Hepatic stellate cell (primary cell): Measurements from ENCODE around the gene WIPI1.
"Not testable (repeated sequence)": the region's sequence is repeated elsewhere in the genome, so short reads cannot be mapped to it uniquely, and the experiment has no call there.

Source experiments
- DNase-seq: peaks from one replicate; pipeline ENCODE4 v3.0.0; 2011; ENCODE audit warnings: low spot score

The WIPI1 gene

DNA sequence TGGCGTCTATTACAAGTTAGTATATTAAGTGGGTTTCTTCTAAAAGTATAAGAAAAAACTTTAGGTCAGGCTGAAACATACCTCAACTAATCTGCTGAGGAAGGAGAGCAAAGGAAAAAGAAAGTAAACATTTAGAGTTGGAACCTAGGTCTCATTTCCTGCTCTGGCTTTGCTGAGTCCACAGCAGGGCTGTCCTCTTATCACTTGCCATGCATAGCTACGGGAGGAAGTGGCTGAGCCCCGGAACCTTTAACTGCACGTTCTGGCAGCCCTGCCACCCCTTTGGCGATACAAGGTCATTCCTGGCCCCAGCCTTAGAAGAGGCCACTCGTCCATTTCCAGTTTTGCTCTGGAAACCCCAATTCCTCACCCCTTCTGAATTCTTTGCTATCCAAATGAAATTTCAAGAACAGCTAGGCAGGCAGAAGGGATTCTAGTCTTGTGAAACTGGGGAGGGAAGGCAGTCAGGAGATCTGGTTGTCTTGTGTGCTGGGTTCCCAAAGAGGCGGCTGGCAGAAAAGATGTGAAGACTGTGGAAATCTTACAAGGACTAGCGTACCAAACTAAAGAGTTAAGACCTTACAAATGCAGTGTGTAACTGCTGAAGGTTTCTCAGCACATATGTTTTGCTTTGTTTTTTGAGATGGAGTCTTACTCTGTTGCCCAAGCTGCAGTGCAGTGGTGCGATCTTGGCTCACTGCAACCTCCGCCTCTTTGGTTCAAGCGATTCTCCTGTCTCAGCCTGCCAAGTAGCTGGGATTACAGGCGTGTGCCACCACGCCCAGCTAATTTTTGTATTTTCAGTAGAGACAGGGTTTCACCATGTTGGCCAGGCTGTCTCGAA is 19.1 kb downstream of the WIPI1 start:
- DNase-seq, result peak; percentile 35

DNA sequence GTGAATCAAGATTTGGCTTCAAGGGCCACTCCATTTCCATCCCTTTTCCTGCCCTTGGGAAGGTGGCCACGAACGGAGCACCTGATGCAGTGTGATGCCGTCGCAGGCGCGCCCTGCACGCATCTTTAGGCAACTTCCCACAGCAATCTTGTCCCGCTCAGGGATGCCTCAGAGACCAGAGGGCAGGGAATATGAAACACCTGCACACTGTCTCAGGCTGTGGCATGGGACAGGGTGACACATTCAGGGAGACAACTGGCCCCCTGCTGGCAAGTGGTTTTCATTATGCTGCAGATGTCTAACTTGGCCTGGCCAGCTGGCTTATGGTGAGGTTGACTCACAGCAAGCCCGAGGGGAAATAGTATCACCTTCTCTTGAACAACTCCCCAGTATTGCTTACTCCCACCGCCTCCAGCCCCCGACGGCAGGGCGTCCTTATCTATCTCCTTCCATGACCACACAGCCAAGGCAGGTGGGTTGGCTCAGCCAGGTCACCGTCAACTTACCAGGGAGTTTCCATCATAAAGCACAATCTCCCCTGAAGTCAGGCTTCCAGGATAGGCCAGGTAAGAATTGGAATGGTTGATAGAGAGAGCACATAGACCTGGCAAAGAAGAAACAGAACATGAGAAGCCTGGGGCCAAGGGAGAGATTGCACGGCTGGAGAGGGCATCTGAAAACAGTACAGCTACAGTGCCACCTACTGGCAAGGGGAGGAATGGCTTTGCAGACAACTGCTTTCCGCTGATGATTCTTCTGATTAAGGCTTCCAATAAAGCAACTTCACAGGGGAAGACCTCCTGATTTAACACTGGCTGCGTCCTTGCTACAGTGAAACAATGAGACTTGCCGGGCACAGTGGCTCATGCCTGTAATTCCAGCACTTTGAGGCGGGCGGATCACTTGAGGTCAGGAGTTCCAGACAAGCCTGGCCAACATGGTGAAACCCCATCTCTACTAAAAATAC is 21.1 kb downstream of the WIPI1 start:
- DNase-seq, result peak; percentile 66

DNA sequence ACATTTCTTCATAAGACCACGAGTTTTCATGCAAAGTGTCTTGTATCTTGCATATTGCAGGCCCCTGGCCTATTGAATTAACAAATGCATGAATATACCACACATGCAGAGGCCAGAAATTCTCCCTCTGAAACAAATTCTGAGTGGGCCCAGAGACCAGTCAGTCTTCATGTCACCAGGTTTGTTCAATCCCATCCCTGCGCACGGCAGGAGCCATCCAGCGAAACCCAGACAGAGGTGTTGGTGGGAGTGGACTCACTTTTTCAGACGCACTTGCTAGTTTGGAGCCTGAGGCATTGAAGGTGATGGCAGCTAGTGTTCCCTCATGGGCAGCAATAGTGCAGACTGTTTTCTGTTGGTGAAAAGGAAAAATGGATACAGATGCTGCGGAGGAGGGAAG is 21.9 kb downstream of the WIPI1 start:
- DNase-seq, result no peak

GRCh38 chr17:68433911-68434508 is 23.3 kb downstream of the WIPI1 start:
- DNase-seq, result no peak

DNA sequence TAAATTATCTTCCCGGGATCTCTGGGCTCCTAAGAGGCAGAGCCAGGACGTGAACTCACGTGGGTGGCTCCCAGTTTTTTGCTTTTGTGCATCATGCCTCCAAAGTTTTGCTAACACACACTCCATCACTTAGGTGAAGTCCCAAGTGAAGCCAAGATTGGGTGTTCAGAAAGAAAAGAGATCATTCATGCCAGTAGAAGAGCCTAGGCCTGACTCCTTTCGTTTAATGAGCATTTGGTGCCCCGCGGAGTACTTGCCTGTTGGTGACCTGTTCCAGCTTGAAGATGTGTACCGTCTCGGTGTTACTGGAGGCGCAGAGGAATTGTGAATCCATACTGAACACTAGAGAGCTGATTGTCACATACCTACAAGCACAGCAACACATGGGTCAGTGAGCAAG is 24.1 kb downstream of the WIPI1 start:
- DNase-seq, result no peak

GRCh38 chr17:68432086-68432864 is 25.0 kb downstream of the WIPI1 start:
- no peak for DNase-seq

GRCh38 chr17:68431661-68432071 is 25.6 kb downstream of the WIPI1 start:
- DNase-seq, result no peak

DNA sequence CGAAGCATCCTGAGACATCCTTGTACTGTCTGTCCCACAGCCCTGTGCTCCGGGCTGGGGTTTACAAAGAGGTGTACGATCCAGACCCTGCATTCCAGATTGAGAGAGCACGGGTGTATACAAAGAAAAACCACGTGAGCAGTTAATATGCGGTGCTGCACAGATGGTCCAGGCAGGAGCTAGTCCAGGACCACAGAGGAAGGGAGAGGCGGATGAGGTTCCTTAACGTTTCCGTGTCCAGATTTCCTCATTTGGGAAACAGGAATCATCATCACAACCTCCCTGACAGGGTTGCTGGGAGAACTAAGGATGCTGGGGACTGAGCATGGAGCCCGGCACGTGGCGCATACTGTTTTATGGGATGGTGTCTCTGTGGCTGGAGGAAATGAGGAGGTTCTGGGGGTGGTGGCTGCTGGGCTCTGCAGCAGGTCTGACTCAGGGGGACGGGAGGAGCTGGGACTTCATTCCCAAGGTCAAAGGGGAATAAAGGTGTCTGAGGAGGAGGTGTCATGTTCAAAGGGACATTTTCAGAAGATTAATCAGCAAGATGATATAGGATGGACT is 26.2 kb downstream of the WIPI1 start:
- no peak for DNase-seq

DNA sequence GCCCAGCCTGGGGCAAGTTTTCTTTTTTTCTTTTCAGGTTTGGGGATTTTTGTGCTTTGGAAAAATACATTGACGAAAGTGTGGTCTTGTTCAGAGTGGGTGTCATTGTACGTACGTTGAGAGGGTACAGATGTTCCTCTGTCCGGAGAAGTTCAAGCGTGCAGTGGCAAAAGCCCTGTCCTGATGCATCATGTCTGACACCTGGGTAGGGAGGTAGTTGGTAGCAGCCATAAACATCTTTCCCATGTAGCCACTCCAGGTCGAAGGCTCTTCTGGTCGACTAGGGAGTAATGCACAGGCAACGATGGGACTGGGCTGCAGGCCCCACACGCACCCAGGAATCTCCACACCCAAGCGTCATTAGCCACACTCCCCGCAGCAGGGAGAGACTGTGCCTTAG is 27.4 kb downstream of the WIPI1 start:
- DNase-seq, result no peak

GRCh38 chr17:68428498-68429172 is 28.7 kb downstream of the WIPI1 start:
- DNase-seq, result no peak

GRCh38 chr17:68427575-68427974 is 29.7 kb downstream of the WIPI1 start:
- no peak for DNase-seq

GRCh38 chr17:68425979-68426378 is 31.3 kb downstream of the WIPI1 start:
- no peak for DNase-seq

- DNase-seq, result no peak
Observed at GRCh38 chr17:68424861-68425260, 32.4 kb downstream of the WIPI1 start.

GRCh38 chr17:68424203-68424602 is 33.1 kb downstream of the WIPI1 start:
- DNase-seq, result no peak

DNA sequence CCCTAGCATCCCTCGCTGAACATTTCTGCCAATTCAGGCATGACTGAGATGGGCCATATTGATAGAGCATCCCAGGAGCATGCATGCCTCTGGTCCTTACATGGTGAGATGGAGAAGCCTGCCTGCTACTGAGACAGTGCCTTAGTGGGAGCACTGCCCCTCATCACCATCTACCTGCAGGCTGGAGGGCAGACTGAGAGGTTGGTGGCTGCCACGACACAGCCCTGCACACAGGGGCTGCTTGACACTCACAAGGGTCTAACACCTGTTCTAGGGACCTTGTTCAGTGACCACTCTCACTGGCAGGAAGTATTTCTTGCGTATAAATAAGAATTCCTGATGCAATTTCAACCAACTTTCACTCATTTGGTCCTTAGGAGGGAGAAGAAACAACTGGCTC is 34.0 kb downstream of the WIPI1 start:
- no peak for DNase-seq

GRCh38 chr17:68422821-68423220 is 34.5 kb downstream of the WIPI1 start:
- no peak for DNase-seq

GRCh38 chr17:68421486-68421885 is 35.8 kb downstream of the WIPI1 start:
- no peak for DNase-seq

DNA sequence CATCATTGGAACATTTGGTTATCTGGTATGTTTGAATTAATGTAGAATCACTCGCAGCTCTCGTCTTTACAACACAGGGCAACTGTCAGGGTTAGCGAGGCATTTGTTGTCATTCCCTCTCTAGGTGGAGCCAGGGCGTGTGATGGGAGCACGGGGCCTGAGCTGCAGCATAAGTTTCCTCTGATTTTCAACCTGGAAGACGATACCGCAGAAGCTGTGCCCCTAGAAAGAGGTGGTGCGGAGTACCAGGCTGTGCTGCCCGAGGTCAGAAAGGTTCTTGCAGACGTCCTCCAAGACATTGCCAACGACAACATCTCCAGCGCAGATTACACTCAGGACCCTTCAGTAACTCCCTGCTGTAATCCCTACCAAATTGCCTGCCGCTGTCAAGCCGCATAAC is 37.2 kb downstream of the WIPI1 start:
- no peak for DNase-seq

DNA sequence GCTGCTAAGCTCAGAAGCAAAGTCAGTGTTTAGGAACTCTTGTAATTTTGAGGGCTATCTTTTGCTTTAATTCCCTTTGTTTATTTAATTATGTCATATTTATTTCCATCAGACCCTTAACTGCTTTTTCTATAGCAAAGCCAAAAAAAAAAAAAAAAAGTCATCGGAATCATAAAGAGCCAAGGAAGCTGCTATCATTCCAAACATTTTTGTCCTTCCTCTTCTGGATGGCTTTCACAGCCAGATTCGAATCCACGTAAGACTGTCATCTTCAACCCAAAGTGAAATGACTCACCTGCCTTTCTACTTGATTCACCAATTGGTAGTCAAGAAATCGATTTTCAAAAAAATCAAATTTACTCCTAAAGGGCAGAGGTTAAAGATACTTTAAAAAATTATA is 38.4 kb downstream of the WIPI1 start:
- DNase-seq, result no peak

DNA sequence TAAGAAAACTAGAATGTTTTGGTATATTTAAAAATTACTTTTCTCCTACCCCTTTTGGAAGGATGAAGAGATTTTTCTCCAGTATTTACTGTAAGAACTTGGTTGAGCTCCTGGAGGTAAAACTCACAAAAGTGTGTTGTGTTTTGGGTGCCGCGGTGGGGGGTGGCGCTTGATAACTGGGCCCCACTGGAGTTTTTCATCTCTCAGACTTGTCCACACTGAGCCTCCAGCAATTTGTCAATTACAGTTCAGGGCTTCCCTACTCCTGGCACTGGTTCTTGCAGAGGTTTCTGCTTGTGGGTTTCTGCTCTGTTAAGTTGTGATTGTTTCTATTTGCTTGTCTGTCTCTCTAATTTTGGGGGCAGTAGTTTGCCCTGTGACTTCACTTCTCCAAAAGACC is 40.0 kb downstream of the WIPI1 start:
- DNase-seq, result no peak

- DNase-seq, result not testable (repeated sequence)
Observed at GRCh38 chr17:68414901-68415300, 42.4 kb downstream of the WIPI1 start.
